T1000 (cell line): ENCODE measurements around the gene ERCC5.

Source experiments
- DNase-seq: peaks from one replicate; lab custom pipeline; 2025; ENCODE audit warnings: mixed read lengths; lab: John Stamatoyannopoulos, UW

The ERCC5 gene

GRCh38 chr13:102881819-102882686 is 36.2 kb downstream of the ERCC5 start:
- DNase-seq: no peak

DNA sequence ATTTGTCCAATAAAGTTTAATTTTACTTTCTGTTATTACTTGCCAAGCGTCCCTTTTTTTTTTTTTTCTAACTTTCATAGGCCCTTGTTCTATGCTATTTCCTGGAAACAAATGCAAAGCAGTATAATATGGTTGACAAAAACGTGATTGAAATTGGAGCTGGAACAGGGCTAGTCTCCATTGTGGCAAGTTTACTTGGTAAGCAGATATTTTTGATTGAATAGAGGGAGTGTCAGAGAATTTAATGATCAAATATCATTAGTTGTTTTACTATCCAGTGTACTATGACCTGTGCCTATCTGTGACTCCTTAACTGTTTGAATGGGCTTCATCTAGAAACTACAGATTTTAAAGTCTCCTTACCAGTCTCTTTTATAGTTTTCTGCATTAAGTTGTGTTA is 46.7 kb downstream of the ERCC5 start:
- no peak for DNase-seq

DNA sequence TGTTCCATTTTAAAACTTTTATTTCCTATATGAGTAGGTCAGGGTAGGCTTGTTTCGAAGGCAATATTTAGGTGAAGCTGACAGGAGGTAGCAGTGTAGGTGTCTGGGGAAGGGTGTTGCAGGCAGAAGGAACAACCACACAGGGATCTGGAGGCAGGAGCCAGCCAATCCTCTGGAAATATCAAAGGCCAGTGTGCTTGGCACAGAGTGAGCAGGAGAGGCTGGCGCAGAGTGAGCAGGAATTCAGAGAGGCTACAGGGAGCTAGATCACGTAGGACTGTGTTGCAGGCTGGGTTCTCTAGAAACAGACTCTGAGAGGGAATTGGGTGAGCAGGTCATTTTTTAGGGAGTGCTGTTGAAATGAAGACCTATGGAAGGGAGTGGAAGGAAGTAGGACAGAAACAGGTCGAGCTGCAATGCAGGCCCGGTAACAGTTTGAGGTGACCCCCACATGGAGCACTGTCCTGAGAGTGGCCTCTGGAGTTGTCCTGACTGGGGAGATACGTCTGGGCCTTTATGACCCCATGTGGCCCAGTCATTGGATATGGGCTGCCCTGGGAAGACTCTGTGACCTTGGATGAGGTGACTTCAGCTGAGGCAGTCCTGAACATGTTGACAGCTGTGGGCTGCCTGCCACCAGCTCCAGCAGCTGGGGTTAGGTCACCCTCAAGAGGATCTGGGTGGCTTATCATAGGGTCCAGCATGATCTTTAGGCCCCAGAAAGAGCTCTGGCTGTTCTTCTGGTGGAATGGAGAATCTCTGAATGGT is 51.7 kb downstream of the ERCC5 start:
- DNase-seq: no peak

GRCh38 chr13:102900193-102900608 is 54.4 kb downstream of the ERCC5 start:
- no peak for DNase-seq

GRCh38 chr13:102901056-102901455 is 55.2 kb downstream of the ERCC5 start:
- DNase-seq: no peak

GRCh38 chr13:102901615-102902305 is 55.9 kb downstream of the ERCC5 start:
- DNase-seq: no peak

- no peak for DNase-seq
These were observed 57.0 kb downstream of the ERCC5 start for GRCh38 chr13:102902789-102903347.

DNA sequence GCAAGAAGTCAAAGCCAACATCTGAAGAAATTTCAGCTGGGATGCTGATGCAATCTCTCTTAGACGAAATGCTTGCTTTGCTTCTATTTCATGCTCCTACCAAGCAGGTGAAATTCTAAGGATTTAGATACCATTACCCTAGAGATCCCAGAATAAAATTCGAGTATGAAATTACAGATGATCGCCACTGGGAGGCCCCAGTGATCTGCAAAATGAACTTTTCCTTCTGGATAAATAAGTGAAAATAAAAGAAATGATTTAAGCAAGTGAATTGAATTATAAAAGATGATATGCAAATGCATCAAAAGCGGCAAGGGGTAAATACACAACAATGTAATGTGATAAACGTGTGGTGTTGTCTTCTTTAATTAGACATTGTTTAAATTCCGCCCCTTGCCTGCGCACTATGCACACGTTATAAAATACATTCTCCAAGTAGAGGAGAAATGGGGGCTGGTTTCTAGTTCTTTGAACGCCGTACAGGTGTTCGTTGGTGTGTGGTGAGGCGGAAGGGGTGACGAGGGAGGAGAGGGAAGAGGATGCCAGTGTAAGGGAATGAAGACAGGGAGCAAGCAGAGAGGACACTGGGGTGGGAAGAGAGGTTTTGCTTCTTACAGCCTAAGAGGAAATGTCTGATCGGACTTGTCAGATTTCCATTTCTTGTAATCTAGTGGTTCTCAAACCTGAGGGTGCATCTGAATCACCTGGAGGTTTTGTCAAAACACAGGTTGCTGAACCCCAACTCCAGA is 58.0 kb downstream of the ERCC5 start:
- DNase-seq: no peak

- no peak for DNase-seq
These were observed 58.6 kb downstream of the ERCC5 start for GRCh38 chr13:102904408-102904862.

DNA sequence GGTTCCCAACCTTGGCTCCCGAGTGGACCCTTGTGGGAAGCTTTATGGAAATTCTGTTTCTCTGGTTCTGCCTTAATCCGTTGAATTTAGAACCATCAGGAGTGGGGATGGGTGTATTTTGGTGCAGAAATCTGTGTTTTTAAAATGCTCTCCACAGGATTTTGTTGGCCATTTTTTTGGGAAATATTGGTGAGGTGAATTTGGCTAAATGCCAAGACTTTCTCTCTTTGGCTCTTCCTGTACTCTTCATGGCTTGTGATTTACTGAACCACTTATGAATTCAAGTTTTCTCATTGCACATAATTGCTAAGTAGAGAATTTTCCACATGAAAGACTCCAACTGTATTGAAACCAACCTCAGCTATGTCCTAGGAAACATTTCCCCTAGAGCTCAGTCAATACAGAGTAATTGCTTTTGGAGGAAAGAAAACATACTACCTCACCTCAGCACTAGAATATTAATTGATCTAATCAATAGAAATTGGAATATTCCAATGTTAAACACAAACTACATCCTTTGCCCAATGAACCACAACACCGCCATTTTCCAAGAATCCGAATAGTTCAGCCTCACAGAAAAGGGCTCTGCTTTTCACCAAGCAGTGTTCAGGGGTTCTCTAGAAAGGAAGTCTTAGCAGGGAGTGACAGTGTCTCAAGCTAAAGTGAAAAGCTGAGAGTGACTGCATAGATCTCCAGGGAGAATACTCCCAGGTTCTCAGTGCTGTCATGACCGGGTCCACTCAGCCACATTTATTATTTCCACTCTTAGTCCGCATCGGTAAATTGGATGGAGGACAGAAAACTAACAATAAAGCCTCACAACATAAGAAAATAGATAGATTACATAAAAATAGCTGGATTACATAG is 60.3 kb downstream of the ERCC5 start:
- DNase-seq: no peak

DNA sequence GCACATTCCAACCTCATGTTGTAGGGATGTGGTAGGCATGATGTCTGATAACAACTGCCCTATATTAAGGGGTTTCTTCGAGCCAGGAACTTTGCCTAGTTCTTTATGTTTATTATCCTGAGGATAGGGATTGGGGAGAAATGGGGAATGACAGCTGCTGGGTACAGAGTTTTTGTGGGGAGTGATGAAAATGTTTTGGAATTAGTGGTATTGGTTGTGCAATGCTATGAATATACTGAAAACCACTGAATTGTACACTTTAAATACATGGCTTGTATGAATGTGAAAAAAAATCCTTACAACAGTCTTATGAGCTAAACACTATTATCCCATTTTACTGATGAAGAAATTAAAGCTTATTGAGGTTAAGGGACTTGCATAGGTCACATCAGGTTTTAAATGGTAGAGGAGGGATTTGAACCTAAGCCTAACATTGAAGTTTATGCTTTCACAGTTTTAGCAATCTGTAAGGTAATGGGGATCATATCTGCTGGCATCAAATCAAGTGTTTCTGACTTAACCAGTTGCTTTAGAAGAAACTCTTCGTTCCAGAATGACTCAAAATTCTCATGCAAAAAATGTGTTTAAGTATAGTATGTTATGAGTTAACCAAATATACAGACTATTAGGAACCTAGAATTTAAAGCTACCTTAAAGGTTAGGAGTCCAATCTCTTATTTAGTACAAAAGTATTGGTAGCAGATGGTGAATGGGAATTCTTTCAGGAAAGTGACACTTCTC is 61.4 kb downstream of the ERCC5 start:
- DNase-seq: no peak

GRCh38 chr13:102907886-102908515 is 62.2 kb downstream of the ERCC5 start:
- no peak for DNase-seq

- DNase-seq: no peak
These were observed 64.1 kb downstream of the ERCC5 start for GRCh38 chr13:102909971-102910370.

DNA sequence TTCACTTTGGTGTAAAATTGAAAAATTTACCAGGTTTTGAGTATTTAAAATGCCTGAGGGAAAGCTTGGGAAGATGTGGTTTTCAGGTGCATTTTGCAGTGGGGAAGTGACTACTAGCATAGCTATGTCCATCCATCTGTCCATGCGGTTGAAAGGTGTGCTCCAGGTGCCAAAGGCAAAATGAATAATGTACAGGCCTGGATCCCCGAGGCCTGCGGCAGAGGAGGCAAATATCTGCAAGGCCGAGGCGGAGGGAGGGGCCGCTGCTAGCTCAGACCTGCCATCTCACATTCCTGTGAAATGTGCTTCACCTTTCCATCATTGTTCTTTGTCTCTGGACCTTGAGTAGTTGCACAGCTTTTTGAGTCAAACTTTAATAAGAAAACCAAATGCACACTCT is 65.5 kb downstream of the ERCC5 start:
- DNase-seq: no peak

GRCh38 chr13:102912599-102912998 is 66.8 kb downstream of the ERCC5 start:
- no peak for DNase-seq

DNA sequence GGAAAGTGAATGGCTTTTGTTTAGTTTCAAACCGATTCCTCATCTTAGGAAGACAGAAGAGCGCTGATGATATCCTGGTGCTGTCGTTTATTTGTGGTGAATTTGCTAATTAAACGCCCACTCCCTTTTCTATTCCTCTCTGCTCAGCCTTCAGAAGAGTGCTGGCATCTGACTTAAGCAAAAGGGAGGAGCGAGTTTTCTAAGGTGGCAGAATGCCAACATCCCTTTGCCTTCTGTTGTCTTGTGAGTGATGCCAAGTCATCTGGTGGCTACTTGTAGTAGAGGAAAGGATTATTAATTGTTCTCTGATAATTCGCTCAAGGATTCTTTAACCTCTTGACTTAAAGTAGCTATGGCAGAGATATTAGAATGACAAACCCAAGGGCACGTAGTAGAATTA is 68.1 kb downstream of the ERCC5 start:
- DNase-seq: no peak

GRCh38 chr13:102914339-102914930 is 68.6 kb downstream of the ERCC5 start:
- no peak for DNase-seq

- DNase-seq: no peak
These were observed 69.6 kb downstream of the ERCC5 start for GRCh38 chr13:102915393-102915930.

GRCh38 chr13:102917019-102917418 is 71.2 kb downstream of the ERCC5 start:
- DNase-seq: no peak
